Fibroblast of lung (primary cell): ENCODE measurements around the gene ZER1.

Experiments used
- EZH2 ChIP-seq: IDR thresholded peaks from 2 replicates; pipeline ENCODE4 v1.5.1; 2012; ENCODE audit warnings: low read length, control low read depth, mild to moderate bottlenecking; ENCODE audit errors: missing control alignments
- TF ChIP-seq, protein P1 (sequence below), 2 donors: IDR thresholded peaks in 1 of 2; conservative IDR thresholded peaks in 1 of 2; 1 replicate in 1 of 2; 2 replicates in 1 of 2; pipeline ENCODE4 v1.5.1; 2011 to 2012; ENCODE audit warnings: low read length in 2 of 2, control low read depth in 1 of 2, inconsistent platforms in 1 of 2, low read depth in 1 of 2, mild to moderate bottlenecking in 1 of 2

DNA sequence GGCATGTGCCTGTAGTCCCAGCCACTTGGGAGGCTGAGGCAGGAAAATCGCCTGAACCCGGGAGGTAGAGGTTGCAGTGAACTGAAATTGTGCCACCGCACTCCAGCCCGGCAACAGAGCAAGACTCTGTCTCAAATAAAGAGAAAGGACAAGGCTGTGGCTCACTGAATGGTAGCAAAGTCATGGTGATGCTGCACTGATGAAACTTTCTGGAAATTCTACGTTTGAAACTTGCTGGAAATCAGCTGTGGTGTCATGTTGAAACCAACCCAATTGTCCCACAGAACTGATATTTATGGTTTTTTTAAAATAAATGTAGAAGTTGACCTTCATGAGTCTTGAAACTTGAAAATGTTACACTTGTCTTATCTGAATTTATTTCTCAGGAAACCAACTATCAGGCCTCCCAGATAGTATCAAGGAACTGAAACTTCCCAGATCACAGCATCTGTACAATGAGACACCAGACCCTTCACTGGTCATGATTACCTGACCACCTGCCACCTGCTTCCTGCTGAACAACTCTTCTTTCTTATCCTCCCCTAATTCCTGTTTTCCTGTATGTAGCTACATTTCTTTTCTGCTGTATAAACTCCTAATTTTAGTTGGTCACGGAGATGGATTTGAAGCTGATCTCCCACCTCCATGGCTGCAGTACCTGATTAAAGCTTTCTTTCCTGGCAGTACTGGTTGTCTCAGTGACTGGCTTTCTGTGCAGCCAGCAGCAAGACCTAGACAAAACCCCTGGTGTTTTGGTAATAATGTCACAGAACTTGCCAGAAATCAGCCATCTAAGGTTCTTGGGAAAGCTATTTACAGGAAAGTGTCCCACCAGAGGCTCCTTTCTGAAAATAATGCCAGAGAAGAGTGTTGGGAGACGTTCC, 9.7 kb upstream of the ZER1 start:
- TF ChIP-seq, protein P1, sequence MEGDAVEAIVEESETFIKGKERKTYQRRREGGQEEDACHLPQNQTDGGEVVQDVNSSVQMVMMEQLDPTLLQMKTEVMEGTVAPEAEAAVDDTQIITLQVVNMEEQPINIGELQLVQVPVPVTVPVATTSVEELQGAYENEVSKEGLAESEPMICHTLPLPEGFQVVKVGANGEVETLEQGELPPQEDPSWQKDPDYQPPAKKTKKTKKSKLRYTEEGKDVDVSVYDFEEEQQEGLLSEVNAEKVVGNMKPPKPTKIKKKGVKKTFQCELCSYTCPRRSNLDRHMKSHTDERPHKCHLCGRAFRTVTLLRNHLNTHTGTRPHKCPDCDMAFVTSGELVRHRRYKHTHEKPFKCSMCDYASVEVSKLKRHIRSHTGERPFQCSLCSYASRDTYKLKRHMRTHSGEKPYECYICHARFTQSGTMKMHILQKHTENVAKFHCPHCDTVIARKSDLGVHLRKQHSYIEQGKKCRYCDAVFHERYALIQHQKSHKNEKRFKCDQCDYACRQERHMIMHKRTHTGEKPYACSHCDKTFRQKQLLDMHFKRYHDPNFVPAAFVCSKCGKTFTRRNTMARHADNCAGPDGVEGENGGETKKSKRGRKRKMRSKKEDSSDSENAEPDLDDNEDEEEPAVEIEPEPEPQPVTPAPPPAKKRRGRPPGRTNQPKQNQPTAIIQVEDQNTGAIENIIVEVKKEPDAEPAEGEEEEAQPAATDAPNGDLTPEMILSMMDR (conservative IDR thresholded peaks at IDR 0.05 in 1 of 2, IDR thresholded peaks at IDR 0.05 in 1 of 2; ENCODE audit: low read depth in 1 of 2, low read length in 2 of 2), result no peak
- no peak for TF ChIP-seq EZH2
